ENCODE data around the gene GAS6.

GAS6 gene

DNA sequence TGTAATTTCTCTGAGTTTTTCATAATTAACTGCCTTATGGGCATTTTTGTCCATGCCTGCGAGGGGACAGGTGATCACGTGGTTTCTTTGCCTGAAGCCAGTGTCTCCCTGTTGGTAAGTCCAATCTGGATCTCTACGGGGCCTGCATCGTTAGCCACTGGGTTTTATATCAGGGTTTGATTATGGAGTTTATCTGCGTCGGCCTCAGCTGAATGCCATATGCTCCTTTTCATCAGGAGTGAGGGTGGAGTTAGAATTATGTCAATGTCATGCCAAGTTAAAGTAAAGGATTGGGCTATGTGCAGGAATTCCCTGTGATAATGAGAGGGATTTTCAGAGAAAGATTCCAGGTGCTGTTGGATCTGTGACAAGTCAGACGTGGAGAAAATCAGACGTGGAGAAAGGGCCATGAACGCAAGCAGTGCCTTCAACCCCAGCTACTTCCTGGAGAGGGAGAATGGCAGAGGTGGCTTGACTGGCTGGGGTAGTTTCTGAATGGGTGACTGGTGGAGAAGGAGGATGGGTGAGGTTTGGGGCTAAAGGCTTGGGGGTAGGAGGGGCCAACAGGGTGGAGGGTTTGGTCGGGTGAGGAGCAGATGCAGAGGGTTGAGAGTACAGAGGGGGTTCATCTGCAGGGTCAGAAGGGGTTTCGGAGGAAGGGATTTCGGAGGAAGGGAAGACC is 80.5 kb downstream of the GAS6 start:
- H3K27ac ChIP-seq (ENCODE audit: low read length), result no peak overlapping the region
- ATAC-seq (ENCODE audit: insufficient read depth, low read depth) (no peak), DNase-seq (no peak)
- H3K4me2 ChIP-seq (ENCODE audit: insufficient read depth, low read length), result no peak overlapping the region
- no peaks in the 10 kb centered on the region for H3K36me3 ChIP-seq (ENCODE audit: insufficient read depth, low read length)
- no peak overlapping the region for H2AFZ ChIP-seq (ENCODE audit: low read depth, low read length)
- H3K9me3 ChIP-seq (ENCODE audit: insufficient read depth, low read length, severe bottlenecking), result no peaks in the 10 kb centered on the region
- H3K9ac ChIP-seq (ENCODE audit: low read depth, low read length), result no peak overlapping the region
- no peak overlapping the region for H3K4me3 ChIP-seq (ENCODE audit: low read depth in 1 of 2, low read length in 2 of 2)
- H3K79me2 ChIP-seq (ENCODE audit: insufficient read depth, low read length), result no peaks in the 10 kb centered on the region
- 0 out of 2 replicates have a peak, but pooled peaks cover 3% of the 10 kb centered on the region for H3K4me1 ChIP-seq (ENCODE audit: insufficient read depth, low read length)
- H3K27me3 ChIP-seq (ENCODE audit: insufficient read depth, low read length, poor library complexity), result peaks cover 18% of the 10 kb centered on the region
- H4K20me1 ChIP-seq (ENCODE audit: insufficient read depth, low read length), result no peaks in the 10 kb centered on the region
- TF ChIP-seq, protein P1, sequence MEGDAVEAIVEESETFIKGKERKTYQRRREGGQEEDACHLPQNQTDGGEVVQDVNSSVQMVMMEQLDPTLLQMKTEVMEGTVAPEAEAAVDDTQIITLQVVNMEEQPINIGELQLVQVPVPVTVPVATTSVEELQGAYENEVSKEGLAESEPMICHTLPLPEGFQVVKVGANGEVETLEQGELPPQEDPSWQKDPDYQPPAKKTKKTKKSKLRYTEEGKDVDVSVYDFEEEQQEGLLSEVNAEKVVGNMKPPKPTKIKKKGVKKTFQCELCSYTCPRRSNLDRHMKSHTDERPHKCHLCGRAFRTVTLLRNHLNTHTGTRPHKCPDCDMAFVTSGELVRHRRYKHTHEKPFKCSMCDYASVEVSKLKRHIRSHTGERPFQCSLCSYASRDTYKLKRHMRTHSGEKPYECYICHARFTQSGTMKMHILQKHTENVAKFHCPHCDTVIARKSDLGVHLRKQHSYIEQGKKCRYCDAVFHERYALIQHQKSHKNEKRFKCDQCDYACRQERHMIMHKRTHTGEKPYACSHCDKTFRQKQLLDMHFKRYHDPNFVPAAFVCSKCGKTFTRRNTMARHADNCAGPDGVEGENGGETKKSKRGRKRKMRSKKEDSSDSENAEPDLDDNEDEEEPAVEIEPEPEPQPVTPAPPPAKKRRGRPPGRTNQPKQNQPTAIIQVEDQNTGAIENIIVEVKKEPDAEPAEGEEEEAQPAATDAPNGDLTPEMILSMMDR (IDR thresholded peaks at IDR 0.05; ENCODE audit: borderline replicate concordance, extremely low read depth, low read length, poor library complexity, severe bottlenecking), result no peak
- no peak for TF ChIP-seq EZH2 (IDR thresholded peaks at IDR 0.05; ENCODE audit: borderline replicate concordance, low read depth, low read length, severe bottlenecking)

GRCh38 chr13:113782472-113782871 is 81.4 kb downstream of the GAS6 start:
- Histone ChIP-seq H3K9me3 (ENCODE audit: insufficient read depth, low read length, severe bottlenecking) (no peaks in the 10 kb centered on the region), H3K36me3 (ENCODE audit: insufficient read depth, low read length) (no peaks in the 10 kb centered on the region), H3K9ac (ENCODE audit: low read depth, low read length) (no peak overlapping the region), H3K27me3 (ENCODE audit: insufficient read depth, low read length, poor library complexity) (peaks cover 18% of the 10 kb centered on the region), H4K20me1 (ENCODE audit: insufficient read depth, low read length) (peaks cover 4% of the 10 kb centered on the region), H3K79me2 (ENCODE audit: insufficient read depth, low read length) (no peaks in the 10 kb centered on the region), H2AFZ (ENCODE audit: low read depth, low read length) (no peak overlapping the region; the same call in 1 of the 2 replicates), H3K4me1 (ENCODE audit: insufficient read depth, low read length) (0 out of 2 replicates have a peak, but pooled peaks cover 3% of the 10 kb centered on the region), H3K27ac (ENCODE audit: low read length) (no peak overlapping the region), H3K4me2 (ENCODE audit: insufficient read depth, low read length) (no peak overlapping the region), H3K4me3 (ENCODE audit: low read depth in 1 of 2, low read length in 2 of 2) (no peak overlapping the region)
- no peak for TF ChIP-seq EZH2 (IDR thresholded peaks at IDR 0.05; ENCODE audit: borderline replicate concordance, low read depth, low read length, severe bottlenecking)
- TF ChIP-seq, protein P1 (IDR thresholded peaks at IDR 0.05; ENCODE audit: borderline replicate concordance, extremely low read depth, low read length, poor library complexity, severe bottlenecking), result no peak
- DNase-seq (no peak), ATAC-seq (ENCODE audit: insufficient read depth, low read depth) (no peak)

- H3K27ac ChIP-seq (ENCODE audit: low read length), result no peak overlapping the region
Observed at GRCh38 chr13:113781571-113781970, 82.3 kb downstream of the GAS6 start.

More at GRCh38 chr13:113781571-113781970, 82.3 kb downstream of the GAS6 start:
- Histone ChIP-seq H3K27me3 (ENCODE audit: insufficient read depth, low read length, poor library complexity) (peaks cover 18% of the 10 kb centered on the region), H3K79me2 (ENCODE audit: insufficient read depth, low read length) (no peaks in the 10 kb centered on the region), H3K9ac (ENCODE audit: low read depth, low read length) (no peak overlapping the region), H3K36me3 (ENCODE audit: insufficient read depth, low read length) (no peaks in the 10 kb centered on the region), H3K4me3 (ENCODE audit: low read depth in 1 of 2, low read length in 2 of 2) (no peak overlapping the region), H2AFZ (ENCODE audit: low read depth, low read length) (no peak overlapping the region), H4K20me1 (ENCODE audit: insufficient read depth, low read length) (peaks cover 6% of the 10 kb centered on the region), H3K9me3 (ENCODE audit: insufficient read depth, low read length, severe bottlenecking) (no peaks in the 10 kb centered on the region), H3K4me2 (ENCODE audit: insufficient read depth, low read length) (no peak overlapping the region), H3K4me1 (ENCODE audit: insufficient read depth, low read length) (0 out of 2 replicates have a peak, but pooled peaks cover 3% of the 10 kb centered on the region)
- TF ChIP-seq EZH2 (IDR thresholded peaks at IDR 0.05; ENCODE audit: borderline replicate concordance, low read depth, low read length, severe bottlenecking), result no peak
- TF ChIP-seq, protein P1 (IDR thresholded peaks at IDR 0.05; ENCODE audit: borderline replicate concordance, extremely low read depth, low read length, poor library complexity, severe bottlenecking), result no peak
- no peak for ATAC-seq (ENCODE audit: insufficient read depth, low read depth)
- DNase-seq, result no peak

Measured in DND-41 (cell line).